DMS114 treated with DMSO at 0.1 percent for 48 hours (cell line): ENCODE measurements around the gene DNAJB2.
"Not testable (repeated sequence)": the region's sequence is repeated elsewhere in the genome, so short reads cannot be mapped to it uniquely, and the experiment has no call there.

Source experiments
- DNase-seq: peaks from one replicate; lab custom pipeline; 2025; ENCODE audit not compliant: unreplicated experiment; lab: John Stamatoyannopoulos, UW

Gene DNAJB2

DNA sequence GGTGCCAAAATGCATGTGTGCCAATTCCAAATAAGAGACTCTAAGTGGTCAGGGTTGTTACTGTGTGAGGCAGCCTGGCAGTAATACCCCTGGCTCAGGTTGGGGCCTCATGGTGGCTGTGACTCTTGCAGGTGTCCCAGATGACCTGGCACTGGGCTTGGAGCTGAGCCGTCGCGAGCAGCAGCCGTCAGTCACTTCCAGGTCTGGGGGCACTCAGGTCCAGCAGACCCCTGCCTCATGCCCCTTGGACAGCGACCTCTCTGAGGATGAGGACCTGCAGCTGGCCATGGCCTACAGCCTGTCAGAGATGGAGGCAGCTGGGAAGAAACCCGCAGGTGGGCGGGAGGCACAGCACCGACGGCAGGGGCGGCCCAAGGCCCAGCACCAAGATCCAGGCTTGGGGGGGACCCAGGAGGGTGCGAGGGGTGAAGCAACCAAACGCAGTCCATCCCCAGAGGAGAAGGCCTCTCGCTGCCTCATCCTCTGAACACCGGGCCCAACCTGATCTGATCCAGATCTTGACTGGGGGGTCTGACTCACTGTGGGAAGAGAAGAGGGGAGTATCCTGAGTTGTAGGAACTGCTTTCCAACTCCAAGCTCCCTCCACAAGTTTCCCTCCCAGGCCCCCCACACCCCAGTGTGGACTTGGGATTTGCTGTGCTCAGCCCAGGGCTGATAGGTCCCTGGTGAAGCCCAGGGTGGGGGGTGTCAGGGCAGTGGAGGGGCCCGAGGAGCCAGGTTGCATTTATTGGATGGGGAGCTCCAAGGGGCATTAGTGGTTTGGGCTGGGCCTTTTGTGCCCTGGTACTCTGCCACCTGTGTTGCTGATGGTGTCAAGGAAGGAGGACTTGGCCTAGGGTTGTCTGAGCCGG is 5.6 kb downstream of the DNAJB2 start:
- DNase-seq: no peak

DNA sequence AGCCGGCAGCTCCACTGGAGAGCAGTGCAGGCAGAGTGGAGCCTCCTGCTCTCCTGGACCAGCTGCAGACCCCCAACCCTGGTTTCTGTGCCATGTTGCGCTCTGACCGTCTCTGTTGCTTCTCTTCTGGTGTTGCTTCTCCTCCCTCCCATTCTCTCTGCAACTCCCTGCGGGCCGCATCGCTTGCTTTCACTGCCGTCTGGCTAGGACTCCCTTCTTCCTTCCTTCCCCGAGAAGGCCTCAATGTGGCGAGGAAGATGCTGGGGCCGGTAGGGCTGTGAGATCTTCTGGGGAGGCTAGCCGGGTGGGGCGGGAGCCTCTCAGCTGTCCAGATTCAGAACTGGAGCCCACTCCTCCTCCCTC is 6.2 kb downstream of the DNAJB2 start:
- DNase-seq: no peak

DNA sequence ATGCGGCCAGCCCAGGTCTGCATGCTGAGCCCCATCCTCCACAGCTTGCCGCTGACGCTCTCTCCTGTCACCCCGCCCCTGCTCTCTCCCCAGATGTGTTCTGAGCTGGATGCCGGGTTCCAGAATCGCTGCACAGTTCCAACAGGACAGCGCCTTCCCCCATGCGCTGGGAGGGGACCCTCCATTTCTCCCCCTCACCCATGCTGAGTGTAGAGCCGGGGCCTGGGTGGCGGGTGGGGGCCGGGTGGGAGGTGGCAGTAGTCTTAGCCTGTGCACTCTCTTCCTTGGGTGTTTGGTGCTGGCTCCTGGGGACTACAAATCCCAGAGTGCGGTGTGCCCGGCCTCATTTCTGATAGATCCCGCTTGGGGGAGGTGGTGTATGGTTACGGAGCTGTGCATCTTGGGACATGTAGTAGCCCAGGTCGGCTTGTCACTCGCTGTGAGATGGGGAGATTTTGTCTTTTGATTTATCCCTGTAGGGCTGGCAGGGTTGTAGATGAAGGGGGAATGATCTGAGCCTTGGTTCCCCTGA is 6.8 kb downstream of the DNAJB2 start:
- DNase-seq: peak; percentile 28

DNA sequence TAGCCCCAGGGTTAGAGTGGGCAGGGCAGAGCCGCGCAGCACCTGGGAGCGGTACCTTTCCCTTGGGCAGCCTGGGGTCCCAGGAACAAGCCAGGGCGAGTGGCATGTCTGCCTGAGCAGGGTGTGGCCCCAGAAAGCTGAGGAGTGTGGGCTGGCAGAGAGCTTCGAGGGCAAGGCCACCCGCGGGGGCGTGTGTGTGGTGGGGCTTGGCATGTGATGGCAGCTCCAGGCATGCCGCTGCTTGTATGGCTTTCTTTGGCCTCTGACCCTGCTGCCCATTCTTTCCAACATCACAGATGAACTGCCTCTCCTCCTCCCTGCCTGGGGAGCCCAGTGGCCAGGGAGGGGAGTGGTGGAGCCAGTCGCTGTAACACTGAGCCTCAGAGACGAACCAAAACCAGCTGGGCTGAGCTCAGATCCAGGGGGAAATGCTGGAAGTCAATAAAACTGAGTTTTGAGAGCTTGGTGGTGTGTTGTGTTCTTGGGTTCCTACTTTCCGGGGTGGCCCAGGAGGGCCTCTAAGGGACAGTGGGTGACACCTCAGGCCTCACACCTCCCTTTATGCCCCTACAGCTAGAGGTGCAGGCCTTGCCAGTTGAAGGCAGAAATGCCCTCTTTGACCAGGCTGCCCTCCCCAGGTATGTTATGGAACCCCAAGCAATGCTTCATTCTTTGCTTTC is 7.4 kb downstream of the DNAJB2 start:
- DNase-seq: no peak

DNA sequence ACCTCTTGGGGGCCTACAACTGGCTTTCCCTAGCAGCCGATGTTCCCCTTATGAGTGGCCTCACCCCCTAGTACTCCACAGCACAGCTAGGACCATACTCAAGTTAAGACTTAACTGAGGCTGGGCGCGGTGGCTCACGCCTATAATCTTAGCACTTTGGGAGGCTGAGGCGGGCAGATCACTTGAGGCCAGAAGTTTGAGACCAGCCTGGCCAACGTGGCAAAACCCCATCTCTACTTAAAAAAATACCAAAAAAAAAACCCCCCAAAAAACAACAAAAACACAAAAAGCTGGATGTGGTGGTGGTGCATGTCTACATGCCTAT is 7.9 kb downstream of the DNAJB2 start:
- not testable (repeated sequence) for DNase-seq

DNA sequence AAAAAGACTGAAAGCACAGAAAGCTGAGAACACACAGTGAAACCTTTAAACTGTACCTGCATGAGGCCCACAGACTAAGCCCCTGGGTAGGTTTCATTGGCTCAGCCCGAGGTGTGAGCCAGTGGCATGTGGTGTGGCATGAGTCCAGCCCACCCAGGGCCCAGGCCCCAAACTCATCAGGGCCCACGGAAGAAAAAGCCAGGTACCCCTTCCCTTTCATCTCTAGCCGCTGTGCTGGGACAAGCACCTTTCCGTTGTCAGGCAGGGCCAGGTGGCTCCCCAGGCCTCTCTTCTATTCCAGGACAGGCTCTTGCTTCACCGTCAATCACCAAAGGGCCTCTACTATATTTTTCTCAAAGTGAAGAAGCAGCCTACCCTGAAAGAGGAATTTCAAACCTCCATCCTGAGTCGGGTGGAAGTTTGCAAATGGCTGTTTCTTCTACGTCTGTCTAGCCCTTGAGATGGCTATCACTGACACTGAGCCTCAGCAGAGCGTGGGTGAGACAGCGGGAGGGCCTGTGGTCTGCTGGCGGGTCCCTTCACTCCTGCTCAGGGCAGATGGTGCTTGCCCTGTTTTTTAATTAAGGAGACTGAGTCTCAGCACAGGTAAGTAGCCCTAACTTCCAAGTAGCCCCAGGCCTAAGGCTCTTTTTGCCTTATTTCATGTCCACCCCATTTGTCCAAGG is 8.6 kb downstream of the DNAJB2 start:
- no peak for DNase-seq

DNA sequence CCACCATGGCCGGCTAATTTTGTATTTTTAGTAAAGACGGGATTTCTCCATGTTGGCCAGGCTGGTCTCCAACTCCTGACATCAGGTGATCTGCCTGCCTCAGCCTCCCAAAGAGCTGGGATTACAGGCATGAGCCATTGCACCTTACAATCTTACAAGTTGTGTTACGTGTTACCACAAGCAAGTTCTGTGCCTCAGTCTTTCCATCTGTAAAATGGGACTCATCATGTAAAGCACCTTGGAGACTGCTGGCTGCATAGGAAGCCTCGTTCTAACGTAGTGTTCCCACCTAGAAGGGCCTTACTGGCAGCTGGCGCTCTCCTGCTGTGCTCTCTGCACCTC is 10.0 kb downstream of the DNAJB2 start:
- no peak for DNase-seq

DNA sequence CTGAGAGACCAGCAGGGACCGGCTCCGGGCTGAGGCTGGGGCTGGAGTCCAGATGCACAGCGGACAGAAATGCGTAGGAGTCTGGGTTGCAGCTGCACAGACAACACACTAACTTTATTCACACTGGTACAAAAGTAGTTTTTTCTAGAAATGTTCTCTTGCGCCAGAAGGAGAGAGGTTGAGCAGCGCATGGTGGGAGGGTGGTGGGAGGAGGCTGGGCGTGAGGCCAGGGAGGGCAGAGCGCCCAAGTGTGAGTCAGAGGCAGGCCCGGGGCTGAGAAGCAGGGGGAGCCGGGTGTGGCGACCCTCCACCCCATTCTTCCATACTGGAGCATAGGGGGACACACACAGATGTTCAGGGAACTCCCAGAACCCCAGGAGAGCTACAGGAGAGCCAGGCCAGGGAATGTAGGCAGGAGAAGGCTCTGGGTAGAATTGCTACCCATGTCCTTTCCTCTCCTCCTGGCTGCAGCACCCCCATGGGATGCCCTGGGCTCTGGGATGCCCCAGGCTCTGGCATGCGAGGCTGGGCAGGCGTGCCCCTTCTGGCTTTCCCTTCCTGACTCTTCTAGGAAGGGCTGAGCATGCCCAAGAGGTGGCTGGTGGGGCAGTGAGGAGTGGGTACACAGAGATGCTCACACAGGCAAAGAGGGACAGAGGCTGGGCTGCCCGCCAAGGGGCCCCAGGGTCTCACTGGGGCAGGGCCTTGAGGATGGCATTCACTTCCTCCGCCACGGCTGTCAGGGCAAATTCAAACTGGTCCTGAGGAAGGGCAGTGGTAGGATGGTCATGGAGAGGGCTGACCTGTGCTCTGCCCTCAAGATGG is 10.6 kb downstream of the DNAJB2 start:
- no peak for DNase-seq

DNA sequence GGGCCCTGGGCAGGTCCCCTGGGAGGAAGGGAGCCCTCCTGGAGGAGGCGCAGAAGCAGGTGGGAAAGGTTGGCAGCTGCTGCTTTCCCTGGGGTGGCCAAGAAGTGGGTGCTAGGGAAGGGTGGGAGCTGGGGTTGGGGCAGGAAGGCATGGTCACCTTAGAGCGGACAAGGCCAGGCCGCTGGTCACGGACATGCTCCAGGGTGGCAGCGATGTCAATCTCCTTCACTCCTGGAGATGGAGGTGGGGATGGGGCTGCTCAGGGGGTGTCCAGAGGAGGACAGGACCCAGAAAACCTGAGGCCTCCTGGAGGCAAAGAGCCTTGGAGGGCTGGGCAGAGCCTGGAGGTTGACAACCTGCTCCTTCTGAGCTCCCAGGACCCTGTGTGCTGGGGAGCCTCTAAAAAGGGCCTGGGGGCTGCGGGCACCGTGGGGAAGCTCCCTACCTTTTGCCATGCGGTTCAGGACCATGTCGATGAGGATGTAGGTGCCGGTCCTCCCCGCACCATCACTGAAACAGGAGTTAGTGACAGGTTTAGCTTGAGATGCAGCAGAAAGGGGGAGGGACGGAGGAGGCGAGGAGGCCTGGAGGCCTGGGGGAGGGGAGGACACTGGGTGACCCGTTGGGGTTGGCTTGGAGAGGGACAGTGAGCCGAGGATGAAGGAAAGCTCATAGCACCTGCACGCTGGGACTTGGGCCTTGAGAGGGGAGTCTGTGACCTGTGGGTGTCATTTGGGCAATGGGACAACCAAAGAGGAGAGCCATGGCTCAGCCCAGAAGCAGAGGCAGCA is 11.4 kb downstream of the DNAJB2 start:
- DNase-seq: no peak

DNA sequence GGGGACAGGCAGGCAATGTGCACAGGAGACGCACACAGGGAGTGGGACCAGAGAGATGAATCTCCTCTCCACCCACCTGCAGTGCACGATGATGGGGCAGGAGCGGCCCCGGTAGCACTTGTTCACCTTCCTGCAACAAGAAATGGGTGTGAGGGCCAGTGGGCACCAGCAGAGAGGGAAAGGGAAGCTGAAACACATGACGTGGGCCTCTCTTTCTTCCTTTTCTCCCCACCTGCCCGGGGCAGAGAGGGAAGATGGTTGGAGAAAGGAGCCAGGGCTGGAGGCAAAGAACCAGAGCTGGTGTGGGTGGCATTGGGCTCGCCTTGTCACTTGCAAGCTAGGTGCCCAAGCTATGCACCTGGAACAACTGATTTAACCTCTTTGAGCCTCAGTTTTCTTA is 12.2 kb downstream of the DNAJB2 start:
- DNase-seq: no peak

DNA sequence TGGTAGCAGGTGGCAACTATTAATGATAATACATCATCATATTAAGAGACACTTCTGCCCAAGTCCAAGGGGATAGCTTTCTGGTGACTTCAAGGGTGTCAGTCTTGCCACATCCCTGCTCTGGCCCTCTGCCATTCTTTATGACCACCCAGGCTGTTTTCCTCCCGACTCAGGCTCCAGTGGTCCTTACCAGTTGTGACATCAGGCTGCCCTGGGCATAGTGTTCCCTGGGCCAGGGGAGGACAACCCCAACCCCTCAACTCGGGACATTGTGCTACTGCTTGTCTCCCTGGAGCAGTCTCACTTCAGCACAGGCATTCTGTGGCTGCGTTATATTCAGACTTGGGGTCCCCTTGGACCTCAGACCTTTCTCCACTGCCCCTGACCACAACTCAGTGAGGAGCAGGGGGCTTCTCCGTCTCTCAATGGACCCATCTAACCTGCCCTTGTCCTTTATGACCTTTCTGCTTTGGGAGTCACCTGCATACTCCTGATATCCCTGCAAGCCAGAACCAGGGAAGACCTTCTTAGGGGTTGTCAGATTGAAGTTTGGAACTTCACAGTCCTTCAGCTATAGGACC is 12.8 kb downstream of the DNAJB2 start:
- DNase-seq: no peak

DNA sequence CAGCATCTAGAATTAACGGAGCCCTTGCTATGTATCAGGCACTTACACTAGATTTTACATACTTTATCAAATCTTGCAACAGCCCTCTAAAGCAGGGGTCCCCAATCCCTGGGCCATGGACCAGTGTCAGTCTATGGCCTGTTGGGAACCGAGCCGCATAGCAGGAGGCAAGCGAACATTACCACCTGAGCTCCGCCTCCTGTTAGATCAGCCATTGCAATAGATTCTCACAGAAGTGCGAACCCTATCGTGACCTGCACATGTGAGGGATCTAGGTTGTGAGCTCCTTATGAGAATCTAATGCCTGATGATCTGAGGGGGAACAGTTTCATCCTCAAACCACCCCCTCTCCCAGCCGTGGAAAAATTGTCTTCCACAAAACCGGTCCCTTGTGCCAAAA is 13.4 kb downstream of the DNAJB2 start:
- no peak for DNase-seq

DNA sequence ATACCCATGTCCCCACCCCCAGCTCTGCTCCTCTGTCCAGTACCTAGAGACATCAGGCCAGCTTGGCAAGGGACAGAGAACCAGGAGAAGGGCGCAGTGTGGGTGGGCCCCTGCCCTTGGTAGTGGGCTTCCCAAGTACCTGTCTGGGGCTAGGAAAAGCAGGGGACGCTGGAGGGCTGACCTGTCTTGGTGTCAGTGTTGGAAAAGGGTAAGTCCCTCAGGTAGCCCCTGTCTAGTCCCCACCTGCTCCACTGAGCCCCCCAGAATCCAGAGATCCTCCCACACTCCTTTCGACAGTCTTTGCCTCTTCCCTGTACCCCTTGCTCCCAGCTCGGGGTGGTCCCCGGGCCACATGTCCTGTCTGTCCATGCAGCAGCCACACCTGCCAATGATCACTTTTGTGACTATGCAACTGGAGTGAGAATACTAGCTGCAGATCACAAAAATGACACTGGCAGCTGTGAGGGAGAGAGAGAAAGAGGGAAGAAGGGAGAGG is 14.6 kb downstream of the DNAJB2 start:
- DNase-seq: no peak

DNA sequence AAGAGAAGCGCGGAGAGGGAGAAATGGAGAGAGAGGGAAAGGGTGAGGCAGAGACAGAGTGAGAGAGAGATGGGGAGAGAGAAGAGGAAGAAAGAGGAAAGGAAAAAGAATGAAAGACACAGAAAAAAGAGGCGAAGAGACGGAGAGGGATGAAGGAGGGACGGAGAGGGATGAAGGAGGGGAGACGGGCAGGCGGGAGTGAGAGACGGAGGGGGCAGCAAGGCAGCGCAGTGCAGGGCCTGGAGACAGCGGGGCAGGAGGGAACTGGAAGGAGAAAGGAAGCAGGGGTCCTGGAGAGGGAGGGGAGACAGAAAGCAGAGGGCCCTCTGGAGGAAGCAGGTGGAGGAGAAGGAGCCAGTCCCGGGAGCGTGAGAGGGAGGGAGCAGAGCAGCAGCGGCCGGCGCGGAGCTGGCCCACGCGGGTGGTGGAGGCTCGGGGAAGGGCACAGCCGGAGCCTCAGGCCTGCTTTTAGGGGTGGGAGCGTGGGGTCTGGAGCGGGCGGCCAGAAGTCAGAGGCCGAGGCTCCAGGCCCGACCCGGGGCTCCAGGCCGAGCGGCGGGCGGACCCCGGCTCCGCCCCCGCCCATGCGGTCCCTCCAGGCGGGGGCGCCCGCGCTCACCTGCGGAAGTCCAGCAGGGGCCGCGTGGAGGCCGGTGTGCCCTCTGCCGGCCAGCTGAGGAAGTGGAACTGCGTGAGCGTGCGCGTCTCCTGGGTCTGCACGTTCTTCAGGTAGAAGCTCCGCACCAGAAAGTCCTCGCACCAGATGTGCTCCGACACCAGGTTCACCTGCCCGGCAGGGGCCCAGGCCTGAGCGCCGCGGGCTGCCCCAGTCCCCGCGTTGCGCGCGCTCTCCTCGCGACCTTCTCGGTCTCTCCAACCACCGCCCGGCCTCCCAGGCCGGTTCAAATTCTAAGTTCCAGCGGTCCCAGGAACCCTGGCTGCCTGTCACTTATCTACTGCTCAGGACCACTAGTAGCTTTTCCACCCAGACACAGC is 15.5 kb downstream of the DNAJB2 start:
- DNase-seq: peak; percentile 60

DNA sequence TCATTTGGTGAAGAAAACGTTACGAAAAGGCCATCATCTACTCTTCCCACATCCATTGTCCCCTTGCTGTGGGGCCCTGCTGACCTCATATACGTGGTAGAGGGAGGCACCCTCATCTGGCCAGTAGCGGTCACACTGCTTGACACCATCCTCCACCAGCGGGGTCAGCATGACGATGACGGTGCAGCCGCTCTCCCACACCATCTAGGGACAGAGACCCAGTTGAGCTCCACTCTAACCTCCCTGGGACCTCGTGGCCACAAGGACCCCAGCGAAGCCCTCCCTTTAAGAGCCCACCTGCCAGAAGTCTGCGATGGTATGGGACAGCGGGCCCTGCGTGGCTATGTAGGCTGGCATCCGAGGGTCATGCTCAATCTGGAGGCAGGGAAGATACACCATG is 17.0 kb downstream of the DNAJB2 start:
- DNase-seq: no peak

DNA sequence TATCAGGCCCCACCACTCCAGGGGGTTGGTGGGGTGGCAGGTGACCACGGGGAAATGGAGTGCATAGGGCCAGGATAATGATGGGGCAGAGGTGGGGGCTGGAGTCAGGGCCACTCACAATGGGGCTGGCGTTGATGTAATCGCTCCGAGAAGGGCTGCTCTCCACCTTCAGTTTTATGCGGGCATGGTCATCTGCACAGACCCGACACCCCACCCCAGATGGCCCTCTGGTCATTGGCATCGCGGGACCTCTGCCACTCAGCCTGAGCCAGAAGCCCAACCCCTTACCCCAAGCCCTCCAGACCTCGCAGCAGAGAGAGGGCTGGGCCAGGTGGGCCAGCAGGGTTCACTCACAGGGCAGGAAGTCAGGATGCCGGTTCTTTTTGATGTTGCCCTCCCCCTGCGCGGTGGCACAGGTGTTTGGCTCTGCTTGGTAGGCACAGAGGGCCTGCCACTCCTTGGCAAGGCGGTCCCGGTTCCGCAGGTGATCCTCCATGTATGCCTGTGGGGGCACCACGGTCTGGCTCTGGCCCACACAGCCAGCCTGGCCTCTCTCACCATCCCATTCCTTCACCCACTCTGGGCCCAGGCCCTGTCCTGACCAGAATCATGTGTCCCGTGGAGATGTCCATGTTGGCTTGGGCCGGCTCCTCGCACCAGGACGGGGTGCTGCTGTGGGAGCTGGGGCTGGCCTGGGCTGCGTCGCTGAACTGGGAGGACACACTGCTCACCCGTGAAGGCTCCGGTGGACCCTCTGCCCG is 17.6 kb downstream of the DNAJB2 start:
- DNase-seq: no peak

DNA sequence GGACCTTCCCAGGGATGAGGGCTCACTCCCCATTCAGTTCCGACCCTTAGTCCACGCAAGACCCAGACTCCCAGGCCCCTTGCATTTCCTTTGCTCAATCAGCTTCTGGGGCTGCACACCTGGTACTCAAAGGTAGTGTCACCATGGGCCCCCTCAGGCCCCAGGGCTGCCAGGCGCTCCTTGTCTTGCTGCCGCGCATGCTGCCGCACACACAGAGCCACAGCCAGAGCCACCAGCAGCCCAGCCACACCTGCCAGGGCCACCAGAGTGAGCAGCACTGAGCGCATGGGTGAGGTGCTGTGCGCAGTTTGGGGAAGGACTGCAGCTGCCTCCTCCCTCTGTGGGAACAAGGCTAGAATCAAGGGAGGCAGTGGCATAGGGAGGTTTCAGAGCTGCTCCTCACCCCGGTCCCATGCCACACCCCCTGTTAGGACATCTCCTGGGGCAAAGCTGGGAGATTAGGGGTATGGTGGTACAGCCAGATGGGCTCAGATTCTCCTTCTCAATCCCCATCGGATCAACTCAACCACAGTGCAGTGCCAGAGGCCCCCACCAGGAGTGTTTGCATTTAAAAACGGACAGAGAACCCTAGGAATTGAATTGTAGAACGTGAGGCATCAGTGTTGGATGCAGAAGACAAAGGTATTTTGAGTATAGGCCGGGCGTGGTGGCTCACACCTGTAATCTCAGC is 18.7 kb downstream of the DNAJB2 start:
- DNase-seq: no peak
